Activated naive CD8-positive, alpha-beta T cell treated with anti-CD3 and anti-CD28 coated beads, Interleukin-2, amount 50 U/mL, for 16 hours (primary cell): ENCODE measurements around the gene JMJD1C.
"Not testable (repeated sequence)": the region's sequence is repeated elsewhere in the genome, so short reads cannot be mapped to it uniquely, and the experiment has no call there.

ENCODE experiments used
- DNase-seq: peaks from one replicate; pipeline ENCODE4 v3.0.0-alpha.2; 2020; ENCODE audit warnings: low read depth, low spot score

Gene JMJD1C

DNA sequence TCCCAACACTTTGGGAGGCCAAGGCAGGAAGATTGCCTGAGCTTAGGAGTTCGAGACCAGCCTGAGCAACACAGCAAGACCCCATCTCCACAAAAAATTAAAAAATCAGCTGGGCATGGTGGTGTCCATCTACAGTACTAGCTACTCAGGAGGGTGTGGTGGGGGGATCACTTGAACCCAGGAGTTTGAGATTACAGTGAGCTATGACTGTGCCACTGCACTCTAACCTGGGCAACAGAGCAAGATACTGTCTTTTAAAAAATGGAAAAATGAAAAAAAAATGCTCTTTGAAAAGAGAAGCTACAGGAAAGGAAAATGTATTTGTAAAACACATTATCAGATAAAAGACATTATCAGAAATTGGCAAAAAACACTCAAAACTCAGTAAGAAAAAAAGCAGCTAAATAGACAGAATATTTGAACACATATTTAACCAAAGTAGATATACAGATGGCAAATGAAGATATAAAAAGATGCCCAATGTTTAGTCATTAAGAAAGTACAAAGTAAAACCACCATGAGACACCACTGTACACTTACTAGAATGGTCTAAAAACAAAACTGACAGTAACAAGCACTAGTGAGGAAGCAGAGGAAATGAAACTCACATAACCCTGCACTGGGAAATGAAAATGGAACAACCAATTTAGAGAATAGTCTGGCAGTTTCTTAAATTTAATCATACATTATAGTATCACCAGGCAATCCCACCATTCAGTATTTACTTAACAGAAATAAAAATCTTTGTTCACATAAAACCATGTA, 292.1 kb downstream of the JMJD1C start:
- no peak for DNase-seq

DNA sequence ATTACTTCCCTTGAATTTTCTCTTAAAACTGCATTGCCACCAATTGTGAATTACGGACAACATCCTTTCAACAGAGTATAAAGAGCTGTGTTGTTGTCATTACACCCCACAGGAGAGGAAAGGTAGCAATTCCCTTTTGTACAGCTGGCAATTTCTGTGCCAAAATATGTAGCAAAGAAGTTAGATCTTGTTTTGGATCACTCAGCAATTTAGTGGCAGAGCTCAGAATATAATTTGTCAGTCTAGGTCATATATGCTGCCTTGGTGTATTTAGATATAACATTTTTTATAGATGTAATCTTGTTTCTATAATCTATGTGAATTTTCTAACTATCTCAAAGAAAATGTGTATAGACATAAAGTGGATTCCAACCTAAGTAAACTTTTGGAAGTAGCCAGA, 293.9 kb downstream of the JMJD1C start:
- no peak for DNase-seq

DNA sequence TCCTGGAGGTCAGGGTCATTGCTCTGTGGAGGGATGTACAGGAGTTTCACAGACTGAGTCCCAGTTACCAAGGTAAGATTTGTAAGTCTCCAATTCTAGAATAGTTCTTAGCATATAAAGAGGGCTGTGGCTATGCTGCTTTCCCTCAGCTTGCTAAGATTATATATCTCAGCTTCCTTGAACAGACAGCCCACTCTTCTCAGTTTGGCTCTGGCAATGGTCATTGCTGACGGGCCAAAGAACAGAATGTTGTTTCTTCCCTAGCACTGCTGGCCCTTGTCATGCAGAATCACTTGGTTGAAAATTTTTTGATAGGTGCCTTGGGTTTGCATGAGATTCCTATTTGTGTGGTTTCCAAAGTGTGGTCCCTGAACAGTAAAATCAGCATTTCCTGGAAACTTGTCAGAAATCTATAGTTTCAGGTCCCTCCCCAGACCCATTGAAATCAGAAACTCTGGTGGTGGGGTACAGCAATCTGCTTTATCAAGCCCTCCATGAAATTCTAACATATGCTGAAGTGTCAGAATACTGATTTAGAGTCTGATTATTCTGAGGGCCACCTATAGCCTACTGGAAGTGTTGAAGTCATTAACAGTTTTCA, 294.4 kb downstream of the JMJD1C start:
- DNase-seq, result no peak

DNA sequence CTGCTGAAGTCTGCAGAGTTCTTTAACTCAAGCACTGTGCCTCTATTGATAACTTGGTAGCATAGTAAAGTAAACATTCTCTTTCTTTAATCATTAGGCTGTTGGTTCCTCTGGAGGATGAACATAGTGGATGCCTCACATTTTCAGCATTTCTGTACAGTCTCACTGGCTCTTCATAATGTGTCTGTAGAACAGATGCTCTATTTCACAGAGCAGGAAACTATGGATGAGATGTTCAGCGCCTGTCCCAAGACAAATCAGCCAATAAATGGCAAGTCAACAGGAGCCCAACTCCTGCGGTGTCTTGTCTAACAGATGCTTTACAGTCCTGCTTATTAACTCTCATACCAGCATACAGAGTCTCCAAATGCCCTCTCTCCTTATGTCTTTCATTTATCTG, 296.2 kb downstream of the JMJD1C start:
- DNase-seq, result no peak

DNA sequence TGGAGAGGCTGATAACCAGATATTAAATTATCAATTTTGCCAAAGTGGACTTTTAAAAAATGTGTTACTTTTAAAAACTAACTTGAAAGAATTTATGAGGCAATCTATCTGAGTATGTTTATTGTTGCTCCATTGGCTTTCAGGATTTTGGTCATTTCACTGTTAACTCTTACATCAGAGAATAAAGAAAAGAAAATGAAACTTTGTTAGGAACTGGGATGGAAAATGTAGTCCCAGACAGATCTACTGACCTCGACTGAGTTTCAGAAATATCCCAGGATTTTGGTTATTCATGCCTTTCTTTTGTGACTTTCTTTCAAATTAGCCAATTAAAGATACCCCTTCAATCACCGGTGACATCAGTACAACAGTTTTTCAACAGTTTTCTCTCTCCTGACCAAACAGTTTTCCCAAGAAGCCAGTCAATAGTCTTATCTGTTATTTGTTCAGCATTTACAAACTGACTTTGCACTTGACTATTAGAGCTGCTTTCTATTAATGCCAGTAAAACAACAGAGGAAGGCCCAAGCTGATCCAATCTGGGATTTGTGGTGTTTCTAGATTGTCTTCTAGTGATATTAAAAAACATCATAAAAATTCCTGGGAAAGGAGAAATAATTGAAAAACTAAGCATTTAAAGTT, 296.8 kb downstream of the JMJD1C start:
- DNase-seq, result no peak

DNA sequence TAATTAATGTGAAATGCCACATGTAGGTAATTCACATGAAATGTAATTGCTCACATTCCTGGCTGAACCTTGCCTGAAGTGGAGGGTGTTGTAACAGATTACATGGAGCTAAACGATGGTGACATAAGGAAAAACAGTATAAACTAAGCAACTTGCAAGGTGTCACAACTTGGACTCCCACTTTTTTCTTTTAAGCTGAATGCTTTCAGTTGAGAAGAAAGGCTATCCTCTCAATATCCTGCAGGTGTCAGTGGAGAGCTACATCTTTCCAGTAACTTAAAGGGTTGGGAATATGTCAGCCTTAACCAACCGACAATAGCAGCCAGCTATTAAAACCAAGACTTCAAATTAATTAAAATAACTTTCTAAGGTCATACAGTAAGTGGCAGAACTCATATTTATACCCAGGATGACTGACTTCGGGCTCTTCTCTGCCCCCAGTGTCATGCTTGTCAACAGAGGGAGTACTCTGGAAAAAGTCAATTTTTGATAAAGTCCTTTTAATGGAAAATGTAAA, 299.0 kb downstream of the JMJD1C start:
- no peak for DNase-seq

DNA sequence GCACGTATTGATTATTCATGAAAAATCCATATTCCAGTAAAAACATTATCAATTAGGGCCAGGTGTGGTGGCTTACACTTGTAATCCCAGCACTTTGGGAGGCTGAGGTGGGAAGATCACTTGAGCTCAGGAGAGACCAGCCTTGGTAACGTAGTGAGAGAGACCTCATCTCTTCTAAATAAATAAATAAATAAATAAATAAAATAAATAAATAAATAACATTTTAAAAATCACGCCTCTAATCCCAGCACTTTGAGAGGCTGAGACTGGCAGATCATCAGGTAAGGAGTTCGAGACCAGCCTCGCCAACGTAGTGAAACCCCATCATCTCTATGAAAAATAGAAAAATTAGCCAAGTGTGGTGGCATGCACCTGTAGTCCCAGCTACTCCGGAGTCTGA, 300.5 kb downstream of the JMJD1C start:
- DNase-seq, result no peak

DNA sequence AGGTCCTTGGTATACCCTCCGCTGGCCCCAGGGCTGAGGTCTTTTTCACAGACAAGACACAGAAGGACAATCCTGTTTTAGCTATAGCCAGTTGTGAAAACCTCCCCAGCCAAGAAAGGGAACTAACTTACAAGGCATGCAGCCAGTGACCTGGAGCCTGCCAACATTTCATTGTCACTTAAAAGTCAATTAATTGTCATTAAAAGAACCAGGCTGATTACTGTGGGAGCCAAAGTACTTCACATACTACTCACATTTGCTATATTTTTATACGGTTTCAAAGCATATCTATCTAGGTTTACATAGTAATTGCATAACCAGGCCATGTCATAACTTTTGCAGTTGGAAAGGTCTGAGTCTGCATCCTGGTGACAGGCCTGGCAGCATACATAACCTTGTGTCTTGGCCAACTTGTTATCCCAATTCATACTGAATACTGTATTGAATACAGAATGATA, 301.6 kb downstream of the JMJD1C start:
- DNase-seq, result no peak

DNA sequence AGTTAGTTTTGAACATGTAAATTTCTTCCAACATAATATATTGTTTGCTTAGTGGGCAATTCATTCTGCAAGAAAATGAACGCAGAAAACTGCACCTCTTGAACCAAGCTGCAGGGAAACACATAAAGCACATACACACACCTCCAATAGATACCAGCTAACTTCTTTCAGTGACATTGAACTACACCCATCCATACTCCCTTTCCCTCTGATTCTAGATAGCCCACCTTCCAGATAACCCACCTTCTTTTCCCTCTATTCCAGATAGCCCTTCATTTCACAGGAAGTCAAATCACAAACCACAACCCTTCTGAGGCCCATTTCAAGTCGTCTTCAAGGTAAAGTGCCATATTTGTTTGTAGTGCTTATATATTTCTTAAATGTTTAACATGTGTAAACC, 304.2 kb downstream of the JMJD1C start:
- DNase-seq, result no peak

DNA sequence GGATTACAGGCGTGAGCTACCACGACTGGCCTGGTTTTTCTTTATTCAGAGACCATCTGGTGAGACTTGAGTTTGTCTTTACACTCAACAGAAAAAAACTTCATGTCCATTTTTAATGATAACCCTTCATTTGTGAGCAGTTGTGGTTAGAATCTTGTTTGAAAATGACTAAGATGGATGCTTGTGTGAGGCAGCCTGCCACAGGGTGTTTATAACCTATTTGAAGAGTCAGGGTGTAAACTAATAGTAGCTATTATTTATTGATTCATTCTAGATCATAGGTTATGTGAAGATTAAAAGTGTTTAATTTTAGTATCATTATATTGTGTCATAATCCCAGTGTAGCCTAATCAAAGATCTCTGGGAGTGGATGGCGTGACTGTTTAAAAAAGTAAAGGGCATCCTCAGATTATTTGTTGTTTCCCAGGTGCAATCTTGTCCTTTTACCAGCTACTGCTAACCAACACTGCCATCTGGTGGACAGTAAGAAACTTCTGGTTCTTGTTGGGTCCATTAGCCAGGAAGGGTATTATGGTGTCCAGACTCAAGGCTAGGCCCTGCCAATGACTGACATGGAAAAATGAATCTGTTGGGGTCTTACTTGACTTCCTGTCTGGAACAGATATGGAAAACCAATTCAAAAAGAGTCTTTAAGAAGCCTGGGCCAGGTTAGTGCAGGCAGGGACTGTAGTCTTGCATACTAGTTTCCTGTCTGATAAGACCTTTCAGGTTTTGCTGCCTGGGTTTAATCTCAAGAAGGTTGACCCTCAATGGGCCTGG, 307.7 kb downstream of the JMJD1C start:
- DNase-seq, result no peak

DNA sequence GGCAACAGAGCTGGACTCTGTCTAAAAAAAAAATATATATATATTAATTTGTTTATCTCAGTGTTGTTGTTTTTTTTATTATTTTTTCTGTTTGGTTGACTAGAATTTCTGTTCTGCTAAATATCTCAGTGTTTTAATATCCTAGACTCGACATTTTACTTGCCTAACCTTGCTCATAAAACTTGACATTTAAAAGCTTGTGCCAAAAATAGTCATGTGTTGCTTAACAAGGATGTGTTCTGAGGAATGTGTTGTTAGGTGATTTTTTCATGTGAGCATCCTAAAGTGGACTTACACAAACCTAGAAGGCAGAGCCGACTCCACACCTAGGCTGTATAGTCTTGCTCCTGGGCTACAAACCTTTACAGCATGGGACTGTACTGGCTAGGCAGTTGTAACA, 309.5 kb downstream of the JMJD1C start:
- no peak for DNase-seq

DNA sequence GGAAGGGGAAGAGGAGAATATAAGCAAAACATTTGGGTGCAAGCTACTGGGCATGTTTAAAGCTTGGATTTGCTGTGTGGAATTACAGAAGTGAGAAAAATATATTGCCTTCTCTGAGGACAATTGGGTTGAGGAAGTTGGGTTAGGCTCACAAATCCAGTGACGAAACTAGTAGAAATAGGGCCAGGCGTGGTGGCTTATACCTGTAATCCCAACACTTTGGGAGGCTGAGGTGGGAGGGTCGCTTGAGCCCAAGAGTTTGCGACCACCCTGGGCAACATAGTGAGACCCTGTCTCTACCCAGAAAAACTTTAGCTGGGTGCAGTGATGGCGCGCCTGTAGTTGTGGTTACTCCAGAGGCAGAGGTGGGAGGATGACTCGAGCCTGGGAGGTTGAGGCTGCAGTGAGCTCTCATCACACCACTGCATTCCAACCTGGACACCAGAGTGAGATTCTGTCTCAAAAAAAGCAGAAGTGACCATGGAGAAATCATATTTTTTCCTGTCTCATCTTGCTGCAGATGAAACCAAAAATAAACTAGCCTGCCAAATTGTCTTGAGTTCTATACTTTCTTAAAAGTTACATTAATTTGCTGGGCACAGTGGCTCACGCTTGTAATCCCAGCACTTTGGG, 310.3 kb downstream of the JMJD1C start:
- no peak for DNase-seq

DNA sequence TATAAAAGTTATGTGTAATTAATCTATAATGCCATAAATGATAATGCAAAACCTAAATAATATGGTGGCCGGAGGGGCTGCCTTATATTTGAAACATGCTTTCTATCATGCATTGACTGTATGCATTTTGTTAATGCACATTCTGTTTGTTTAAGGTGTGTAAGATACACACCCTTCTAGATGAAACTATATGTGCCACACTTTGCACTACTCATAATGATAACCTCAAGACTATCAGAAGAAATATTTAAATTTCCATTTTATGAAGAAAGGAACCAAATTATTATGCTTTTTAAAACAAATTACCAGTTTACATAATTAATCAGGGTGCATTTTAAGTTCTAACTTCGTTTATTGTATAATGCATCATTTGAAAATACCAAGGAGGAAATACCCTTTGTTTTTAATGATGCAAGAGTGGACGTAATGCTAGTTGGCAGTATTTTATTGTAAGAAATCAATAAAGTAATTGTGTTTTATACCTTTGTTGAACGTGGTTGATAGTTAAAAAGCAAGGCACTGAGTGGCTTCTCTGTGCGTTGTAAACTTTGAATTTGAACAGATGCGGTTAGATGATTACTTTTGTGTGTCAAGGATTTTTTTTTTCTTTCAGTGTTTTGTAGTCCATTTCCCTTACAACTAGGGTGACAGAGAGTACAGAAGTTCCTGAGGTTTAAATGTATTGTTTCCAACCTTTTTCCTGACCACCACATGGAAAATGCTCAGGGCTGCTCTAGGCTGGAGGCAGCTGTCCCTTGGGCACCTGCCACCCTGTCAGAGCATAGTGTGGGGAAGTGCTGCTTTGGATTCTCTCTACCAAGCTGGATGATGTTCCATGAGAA, 311.0 kb downstream of the JMJD1C start:
- no peak for DNase-seq

DNA sequence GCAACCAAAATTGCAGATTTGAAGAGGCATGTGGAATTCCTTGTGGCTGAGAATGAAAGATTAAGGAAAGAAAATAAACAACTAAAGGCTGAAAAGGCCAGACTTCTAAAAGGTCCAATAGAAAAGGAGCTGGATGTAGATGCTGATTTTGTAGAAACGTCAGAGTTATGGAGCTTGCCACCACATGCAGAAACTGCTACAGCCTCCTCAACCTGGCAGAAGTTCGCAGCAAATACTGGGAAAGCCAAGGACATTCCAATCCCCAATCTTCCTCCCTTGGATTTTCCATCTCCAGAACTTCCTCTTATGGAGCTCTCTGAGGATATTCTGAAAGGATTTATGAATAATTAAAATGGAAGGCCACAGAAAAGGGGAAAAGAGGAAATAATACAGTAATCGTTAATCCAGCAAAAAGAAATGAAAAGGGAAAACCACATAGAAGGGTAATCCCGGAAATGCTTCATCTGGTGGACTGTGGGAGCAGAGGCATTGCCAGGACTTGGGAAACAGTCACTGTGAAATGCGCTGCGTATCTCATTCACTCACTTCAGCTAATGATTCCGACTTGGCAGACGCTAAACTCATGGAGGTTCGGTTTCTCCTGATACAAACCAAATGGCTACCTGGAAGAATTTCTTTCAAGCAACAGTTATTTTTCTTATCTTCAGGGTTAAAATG, 311.8 kb downstream of the JMJD1C start:
- DNase-seq, result not testable (repeated sequence)

DNA sequence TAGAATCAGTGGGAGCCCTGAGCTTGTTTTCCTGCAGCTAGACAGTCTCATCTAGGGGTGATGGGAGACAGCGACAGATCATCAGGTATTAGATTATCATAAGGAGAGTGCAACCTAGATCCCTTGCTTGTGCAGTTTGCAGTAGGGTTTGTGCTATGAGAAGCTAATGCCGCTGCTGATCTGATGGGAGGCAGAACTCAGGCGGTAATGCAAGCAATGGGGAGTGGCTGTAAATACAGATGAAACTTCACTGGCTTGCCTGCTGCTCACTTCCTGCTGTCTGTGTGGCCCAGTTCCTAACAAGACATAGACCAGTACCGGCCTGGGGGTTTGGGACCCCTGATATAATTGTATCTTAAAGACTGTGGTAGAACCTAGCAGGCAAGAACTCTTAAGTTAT, 315.0 kb downstream of the JMJD1C start:
- DNase-seq, result no peak

DNA sequence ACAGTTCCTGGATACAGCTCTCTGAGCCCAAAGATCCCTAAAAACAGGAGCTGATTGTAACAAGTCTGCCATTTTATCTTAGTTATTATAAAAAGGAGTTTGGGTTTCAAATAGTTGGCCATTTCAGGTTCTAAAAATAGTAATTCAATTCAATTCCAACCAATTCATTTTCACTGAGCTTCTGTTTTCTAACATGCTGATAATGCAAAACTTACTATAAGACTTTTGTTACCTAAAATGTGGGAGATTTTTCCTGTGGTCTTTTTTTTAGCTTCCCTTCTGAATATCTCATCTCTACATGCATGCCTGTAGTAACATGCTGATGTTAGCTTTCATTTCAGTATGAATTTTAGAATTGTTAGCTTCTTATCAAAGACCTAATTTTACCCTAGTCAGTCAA, 319.3 kb downstream of the JMJD1C start:
- DNase-seq, result no peak

DNA sequence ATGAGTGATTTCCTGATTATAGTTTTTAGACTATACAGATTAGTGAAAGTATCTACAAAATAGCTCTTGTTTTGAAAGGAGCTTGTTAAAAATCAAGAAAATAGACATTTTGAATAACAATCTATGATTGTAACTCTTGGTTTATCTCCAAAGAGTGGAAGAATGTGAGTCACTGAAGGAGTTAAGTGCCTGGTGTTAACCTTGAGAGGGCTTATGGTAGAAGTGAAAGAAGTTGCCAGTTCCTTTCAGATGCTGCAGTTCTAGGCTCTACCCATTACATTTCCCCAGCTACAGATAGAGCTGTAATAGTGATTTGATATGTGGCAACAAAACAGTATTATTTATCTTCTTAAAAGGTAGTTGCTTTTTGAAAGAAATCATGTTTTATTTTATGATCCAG, 320.0 kb downstream of the JMJD1C start:
- no peak for DNase-seq

DNA sequence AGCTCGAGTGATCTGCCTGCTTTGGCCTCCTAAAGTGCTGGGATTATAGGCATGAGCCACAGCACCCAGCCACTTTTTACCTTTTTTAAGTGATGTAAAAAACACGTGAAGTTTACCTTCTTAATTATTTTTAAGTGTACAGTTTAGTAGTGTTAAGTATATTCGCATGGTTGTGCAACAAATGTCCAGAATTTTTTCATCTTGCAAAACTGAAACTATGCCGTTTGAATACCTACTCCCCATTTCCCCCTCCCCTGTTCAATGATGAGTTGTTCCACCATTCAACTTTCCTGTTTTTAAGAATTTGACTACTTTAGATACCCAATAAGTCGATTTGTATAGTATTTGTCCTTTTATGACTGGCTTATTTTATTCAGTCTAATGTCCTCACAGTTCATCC, 321.8 kb downstream of the JMJD1C start:
- DNase-seq, result no peak

DNA sequence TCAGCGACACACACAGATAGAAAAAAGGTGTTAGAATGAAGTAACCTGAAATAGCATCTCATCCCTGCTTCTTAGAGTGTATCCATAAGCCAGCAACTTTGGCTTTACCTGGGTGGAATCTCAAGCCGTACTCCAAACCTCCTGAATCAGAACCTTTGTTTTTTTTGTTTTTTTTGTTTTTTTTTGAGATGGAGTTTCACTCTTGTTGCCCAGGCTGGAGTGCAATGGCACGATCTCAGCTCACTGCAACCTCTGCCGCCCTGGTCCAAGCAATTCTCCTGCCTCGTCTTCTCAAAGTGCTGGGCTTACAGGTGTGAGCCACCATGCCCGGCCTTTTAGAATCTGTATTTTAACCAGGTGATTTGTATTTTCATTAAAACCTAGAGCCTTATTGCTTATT, 323.6 kb downstream of the JMJD1C start:
- DNase-seq, result no peak

DNA sequence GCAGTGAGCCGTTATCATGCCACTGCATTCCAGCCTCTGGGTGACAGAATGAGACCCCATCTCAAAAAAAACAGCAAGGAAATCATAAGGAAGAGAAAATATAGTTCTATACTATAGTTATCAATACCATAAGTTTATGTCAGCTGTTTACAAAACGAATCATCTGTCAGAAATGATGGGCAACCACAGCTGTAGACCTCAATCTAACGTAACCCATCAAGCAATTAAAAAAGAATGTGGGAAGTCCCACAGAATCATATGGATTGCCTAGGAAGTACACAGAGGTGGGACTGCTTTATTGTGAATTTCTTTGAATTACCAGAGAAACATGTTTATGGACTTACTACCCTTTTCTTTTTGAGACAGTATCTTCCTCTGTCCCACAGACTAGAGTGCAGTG, 325.7 kb downstream of the JMJD1C start:
- no peak for DNase-seq
